Measurements from ENCODE around the gene MEOX2. TPM values are rescaled to one million over a fixed set of nuclear protein-coding genes. Genes with fewer than 3 reads are reported as not detected.

Gene MEOX2
- total RNA-seq, 4 donors from 2014 or later = 0.80 to 3.3 (median 1.3) TPM; not detected in 1

DNA sequence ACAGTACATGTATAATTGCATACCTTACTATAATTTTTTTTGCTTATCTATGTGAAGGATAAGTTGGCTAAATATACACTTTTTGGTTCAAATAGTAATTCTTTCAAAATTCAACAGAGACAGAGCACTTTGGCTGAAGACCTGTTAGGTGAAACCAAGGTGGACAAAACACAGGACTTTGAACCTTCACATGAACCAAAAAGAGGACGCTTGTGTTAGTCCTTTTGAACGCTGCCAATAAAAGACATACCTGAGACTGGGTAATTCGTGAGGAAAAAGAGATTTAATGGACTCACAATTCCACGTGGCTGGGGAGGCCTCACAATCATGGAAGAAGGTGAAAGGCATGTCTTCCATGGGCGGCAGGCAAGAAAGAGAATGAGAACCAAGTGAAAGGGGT lies 120.0 kb downstream of the MEOX2 start:
- H3K36me3 ChIP-seq = no peaks in the 10 kb centered on the region
- no peaks in the 10 kb centered on the region for H3K4me1 ChIP-seq
- no peak for DNase-seq
- H3K4me3 ChIP-seq = no peak overlapping the region
- TF ChIP-seq POLR2A (IDR thresholded peaks at IDR 0.05) (no peak), CTCF (IDR thresholded peaks at IDR 0.05) (no peak)
- H3K9me3 ChIP-seq = no peaks in the 10 kb centered on the region
- H3K27me3 ChIP-seq = no peaks in the 10 kb centered on the region
- H3K27ac ChIP-seq = no peak overlapping the region

GRCh38 chr7:15561835-15562234 lies 124.6 kb downstream of the MEOX2 start, which contains the start of gene AGMO:
TSS of gene AGMO (minus strand) at chr7:15562015.
- no peaks in the 10 kb centered on the region for H3K9me3 ChIP-seq
- H3K36me3 ChIP-seq = no peaks in the 10 kb centered on the region
- H3K4me3 ChIP-seq = peak within 1 kb of the TSS in 3 of 4 donors; percentile 11 to 48 (median 42)
- no peaks in the 10 kb centered on the region for H3K4me1 ChIP-seq
- DNase-seq = peak in 2 of 3 donors; percentile 84 to 87
- H3K27me3 ChIP-seq = no peaks in the 10 kb centered on the region
- H3K27ac ChIP-seq = peak within 1 kb of the TSS in 3 of 4 donors; percentile 30 to 59 (median 40)
- TF ChIP-seq CTCF (IDR thresholded peaks at IDR 0.05) (peak in 2 of 6 experiments; percentile 24 to 49), POLR2A (IDR thresholded peaks at IDR 0.05) (peak in 1 of 2 donors; percentile 44)

Other genes starting within 250 kb of the MEOX2 start
- 10 to 100 TPM in 3 of 4 donors, under 1 TPM in 1; 0.83 to 25.7 (median 15.8) TPM for gene AGMO, start 124.7 kb downstream of the MEOX2 start, total RNA-seq

Measured in Peyer's patch (tissue), 4 donors.